ENCODE data around the gene ZFP1. TPM values are rescaled to one million over a fixed set of nuclear protein-coding genes. Genes with fewer than 3 reads are reported as not detected.
"Not testable (repeated sequence)": the region's sequence is repeated elsewhere in the genome, so short reads cannot be mapped to it uniquely, and the experiment has no call there.

The ZFP1 gene
- total RNA-seq, 1 experiment from 2014 or later: 22.6 TPM

DNA sequence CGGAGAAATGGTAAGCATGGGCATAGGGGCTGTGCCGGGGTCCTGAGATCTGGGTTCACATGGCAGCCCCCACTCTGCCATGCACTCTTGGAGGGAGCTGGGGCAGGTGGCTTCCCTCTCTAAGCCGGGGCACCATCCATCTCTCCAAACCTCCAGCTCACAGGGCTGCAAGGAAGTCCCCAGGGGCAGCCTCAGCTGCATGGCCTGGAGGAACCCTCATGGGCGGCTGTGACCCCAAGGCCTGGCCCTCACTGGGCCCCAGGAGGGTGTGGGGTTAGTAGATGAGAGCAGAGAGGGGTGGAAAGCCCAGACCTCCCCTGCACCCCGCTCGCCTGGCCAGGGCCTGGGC, 56.1 kb downstream of the ZFP1 start:
- no peak overlapping the region for H3K27ac ChIP-seq (ENCODE audit: low read depth, low read length, poor library complexity, severe bottlenecking)
- intact Hi-C loops (cut with micrococcal nuclease; ENCODE audit: unreplicated experiment): no loop called here
- POLR2A ChIA-PET (ENCODE audit: low non-redundant PET): no interaction called here
- no TSS peak for BruUV-seq (replicated peaks)
- H3K27me3 ChIP-seq (replicated peaks; ENCODE audit: insufficient read depth, low read depth, low read length, poor library complexity): no peaks in the 10 kb centered on the region
- H3K4me1 ChIP-seq (ENCODE audit: insufficient read depth, low read length, poor library complexity, severe bottlenecking): no peaks in the 10 kb centered on the region
- DNase-seq (ENCODE audit: low spot score): no peak
- H3K4me3 ChIP-seq (ENCODE audit: low read depth, low read length, poor library complexity, severe bottlenecking): no peak overlapping the region
- no peaks in the 10 kb centered on the region for H3K9me3 ChIP-seq (ENCODE audit: low read depth, low read length, poor library complexity, severe bottlenecking)
- CTCF ChIA-PET: interaction anchor here (0.7 kb wide), 1 partner anchor 29 kb away, joined by 3 read pairs; no protein-coding TSS in a partner anchor
- no peaks in the 10 kb centered on the region for H3K36me3 ChIP-seq (ENCODE audit: insufficient read depth, low read length, poor library complexity, severe bottlenecking)
- TF ChIP-seq EZH2 (IDR thresholded peaks at IDR 0.05; ENCODE audit: borderline replicate concordance, low read depth, low read length, poor library complexity, severe bottlenecking): no peak
- TF ChIP-seq CTCF (conservative IDR thresholded peaks at IDR 0.05; ENCODE audit: low read depth, low read length): no peak

DNA sequence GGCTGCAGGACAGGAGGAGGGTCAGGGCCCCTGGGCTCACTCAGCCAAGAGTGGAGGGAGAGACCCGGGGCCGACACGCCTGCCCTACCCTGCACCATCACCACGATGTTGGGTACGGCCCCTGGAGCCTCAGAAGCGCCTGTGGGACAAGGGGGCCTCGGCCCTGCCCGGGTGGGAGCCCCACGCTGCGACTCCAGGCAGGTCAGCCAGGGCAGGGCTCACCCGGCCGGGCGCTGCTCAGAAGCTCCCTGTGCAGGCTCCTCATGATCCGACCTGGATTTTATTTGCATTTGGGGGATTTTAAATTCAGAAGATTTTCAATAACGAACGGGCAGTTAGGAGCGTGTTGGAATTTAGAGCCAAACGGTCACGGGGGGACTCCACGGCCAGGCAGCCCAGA, 56.6 kb downstream of the ZFP1 start:
- H3K4me3 ChIP-seq (ENCODE audit: low read depth, low read length, poor library complexity, severe bottlenecking); DNase-seq (ENCODE audit: low spot score); H3K27me3 ChIP-seq (replicated peaks; ENCODE audit: insufficient read depth, low read depth, low read length, poor library complexity); H3K9me3 ChIP-seq (ENCODE audit: low read depth, low read length, poor library complexity, severe bottlenecking); POLR2A ChIA-PET (ENCODE audit: low non-redundant PET); CTCF ChIA-PET; intact Hi-C loops (cut with micrococcal nuclease; ENCODE audit: unreplicated experiment); H3K4me1 ChIP-seq (ENCODE audit: insufficient read depth, low read length, poor library complexity, severe bottlenecking); BruUV-seq (replicated peaks); H3K36me3 ChIP-seq (ENCODE audit: insufficient read depth, low read length, poor library complexity, severe bottlenecking); H3K27ac ChIP-seq (ENCODE audit: low read depth, low read length, poor library complexity, severe bottlenecking): not testable (repeated sequence)

GRCh38 chr16:75205438-75205837, 57.1 kb downstream of the ZFP1 start:
- intact Hi-C loops (cut with micrococcal nuclease; ENCODE audit: unreplicated experiment): not testable (repeated sequence)

DNA sequence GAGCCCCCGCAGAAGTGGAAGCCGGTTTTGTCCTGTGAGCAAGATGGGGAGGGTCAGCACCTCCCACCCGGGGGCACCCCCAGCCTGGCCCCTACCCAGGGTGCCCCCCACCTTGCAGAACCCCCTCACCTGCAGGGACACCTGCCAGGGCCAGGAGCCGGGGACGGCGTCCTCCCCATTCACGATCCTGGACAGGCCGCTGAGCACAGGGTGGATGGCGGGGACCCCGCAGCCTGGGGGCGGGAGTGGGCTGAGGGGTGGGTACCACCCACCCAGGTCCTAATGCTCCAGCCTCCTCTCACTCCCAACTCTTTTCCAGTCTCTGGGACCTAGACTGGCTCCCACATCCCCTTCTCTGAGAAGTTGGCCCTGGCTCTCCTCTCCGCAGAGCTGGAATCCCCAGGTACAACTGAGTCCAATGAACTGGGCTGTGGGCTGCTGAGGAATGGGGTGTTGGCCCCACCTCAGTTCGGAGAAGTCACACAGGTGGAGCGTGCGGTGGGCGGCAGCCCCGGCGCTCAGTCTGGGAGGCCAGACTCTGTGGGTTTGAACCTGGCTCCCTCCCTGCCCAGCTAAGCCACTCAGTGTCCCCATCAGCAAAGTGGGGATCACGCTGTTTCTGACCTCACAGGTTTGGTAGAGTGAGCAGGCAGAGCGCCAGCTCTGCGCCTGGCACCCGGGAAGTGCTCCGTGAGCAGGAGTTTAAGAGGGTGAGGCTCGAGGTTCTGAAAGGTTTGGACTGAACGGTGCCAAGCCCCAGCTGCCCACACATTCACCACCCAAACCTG, 57.8 kb downstream of the ZFP1 start:
- intact Hi-C loops (cut with micrococcal nuclease; ENCODE audit: unreplicated experiment): loop anchor here (2.0 kb wide), 1 partner anchor 19 kb away; no protein-coding TSS in a partner anchor
- POLR2A ChIA-PET (ENCODE audit: low non-redundant PET); H3K27me3 ChIP-seq (replicated peaks; ENCODE audit: insufficient read depth, low read depth, low read length, poor library complexity); BruUV-seq (replicated peaks); H3K4me1 ChIP-seq (ENCODE audit: insufficient read depth, low read length, poor library complexity, severe bottlenecking); H3K27ac ChIP-seq (ENCODE audit: low read depth, low read length, poor library complexity, severe bottlenecking); H3K36me3 ChIP-seq (ENCODE audit: insufficient read depth, low read length, poor library complexity, severe bottlenecking); CTCF ChIA-PET; DNase-seq (ENCODE audit: low spot score); H3K4me3 ChIP-seq (ENCODE audit: low read depth, low read length, poor library complexity, severe bottlenecking); H3K9me3 ChIP-seq (ENCODE audit: low read depth, low read length, poor library complexity, severe bottlenecking): not testable (repeated sequence)

More at GRCh38 chr16:75205438-75205837, 57.1 kb downstream of the ZFP1 start:
- H3K4me1 ChIP-seq (ENCODE audit: insufficient read depth, low read length, poor library complexity, severe bottlenecking); CTCF ChIA-PET; H3K27me3 ChIP-seq (replicated peaks; ENCODE audit: insufficient read depth, low read depth, low read length, poor library complexity); H3K9me3 ChIP-seq (ENCODE audit: low read depth, low read length, poor library complexity, severe bottlenecking); H3K4me3 ChIP-seq (ENCODE audit: low read depth, low read length, poor library complexity, severe bottlenecking); BruUV-seq (replicated peaks); H3K36me3 ChIP-seq (ENCODE audit: insufficient read depth, low read length, poor library complexity, severe bottlenecking); DNase-seq (ENCODE audit: low spot score); H3K27ac ChIP-seq (ENCODE audit: low read depth, low read length, poor library complexity, severe bottlenecking); POLR2A ChIA-PET (ENCODE audit: low non-redundant PET): not testable (repeated sequence)

Data from A673 (cell line).